Measurements from ENCODE around the gene ANKDD1A.

DNA sequence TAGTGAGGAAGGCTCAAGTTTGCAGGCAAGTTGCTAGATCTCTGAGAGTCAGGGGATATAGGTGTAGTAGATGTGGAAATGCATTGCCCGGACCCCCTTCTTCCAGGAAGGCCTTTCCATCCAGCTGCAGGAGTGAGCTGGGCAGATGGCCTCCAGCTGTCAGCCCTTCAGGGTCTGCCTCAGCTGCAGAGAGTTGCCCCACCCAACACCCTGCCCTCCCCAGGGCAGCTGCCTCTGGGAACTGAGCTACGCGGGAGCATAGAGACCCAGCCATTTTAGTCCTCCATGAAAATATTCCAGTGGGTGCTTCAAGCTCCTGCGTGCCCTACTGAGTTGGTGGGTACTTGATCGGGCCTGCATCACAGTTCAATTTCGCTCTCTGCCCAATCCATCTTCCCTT is 48.5 kb downstream of the ANKDD1A start:
- TF ChIP-seq SUZ12 (IDR thresholded peaks at IDR 0.05; ENCODE audit: extremely low read depth, insufficient read depth, insufficient read length), result no peak
- no peak for TF ChIP-seq YY1 (IDR thresholded peaks at IDR 0.05; ENCODE audit: insufficient read depth, insufficient read length)
- no peak for TF ChIP-seq ZNF274 (IDR thresholded peaks at IDR 0.05; ENCODE audit: low read depth, low read length)

Measured in NT2/D1 (cell line).